Pons (tissue), 1 donor: ENCODE measurements around the gene ZNF582.
A peak's percentile ranks its signal among the peaks of the same experiment; 100 is the strongest.
"Not testable (repeated sequence)": the region's sequence is repeated elsewhere in the genome, so short reads cannot be mapped to it uniquely, and the experiment has no call there.

Source experiments
- DNase-seq: peaks from one replicate; pipeline ENCODE4 v3.0.0-alpha.2; 2016; ENCODE audit warnings: low spot score

The ZNF582 gene

GRCh38 chr19:56351208-56351607, 42.1 kb downstream of the ZNF582 start:
- DNase-seq = no peak

DNA sequence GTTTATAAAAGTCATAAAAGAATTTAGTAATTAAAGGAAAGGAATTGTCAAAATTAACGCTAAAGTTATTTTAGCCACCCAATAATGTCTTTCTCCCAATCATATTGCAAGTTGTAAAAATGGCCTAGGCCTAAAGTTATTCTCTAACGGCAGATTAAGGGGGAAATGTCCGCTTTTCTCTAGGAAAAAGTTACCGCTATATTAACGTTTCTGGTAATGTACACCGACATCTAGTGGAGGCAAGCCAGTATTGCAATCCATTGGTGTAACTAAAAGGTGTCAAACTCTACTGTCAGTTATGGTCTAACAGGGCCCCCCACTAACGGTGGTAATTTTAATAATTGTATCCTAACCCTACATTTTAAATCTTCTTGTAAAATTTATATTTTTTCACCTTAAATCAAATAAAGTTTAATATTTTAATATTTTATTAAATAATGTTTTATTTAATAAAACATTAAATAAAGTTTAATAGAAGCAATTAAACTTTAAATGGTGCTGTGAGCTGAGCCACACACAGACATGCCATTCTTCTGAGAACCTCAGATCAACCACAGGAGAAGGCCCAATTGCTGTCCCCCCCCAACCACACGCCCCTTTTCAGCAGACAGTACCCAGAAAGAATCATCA, 42.8 kb downstream of the ZNF582 start:
- DNase-seq = peak; percentile 17

DNA sequence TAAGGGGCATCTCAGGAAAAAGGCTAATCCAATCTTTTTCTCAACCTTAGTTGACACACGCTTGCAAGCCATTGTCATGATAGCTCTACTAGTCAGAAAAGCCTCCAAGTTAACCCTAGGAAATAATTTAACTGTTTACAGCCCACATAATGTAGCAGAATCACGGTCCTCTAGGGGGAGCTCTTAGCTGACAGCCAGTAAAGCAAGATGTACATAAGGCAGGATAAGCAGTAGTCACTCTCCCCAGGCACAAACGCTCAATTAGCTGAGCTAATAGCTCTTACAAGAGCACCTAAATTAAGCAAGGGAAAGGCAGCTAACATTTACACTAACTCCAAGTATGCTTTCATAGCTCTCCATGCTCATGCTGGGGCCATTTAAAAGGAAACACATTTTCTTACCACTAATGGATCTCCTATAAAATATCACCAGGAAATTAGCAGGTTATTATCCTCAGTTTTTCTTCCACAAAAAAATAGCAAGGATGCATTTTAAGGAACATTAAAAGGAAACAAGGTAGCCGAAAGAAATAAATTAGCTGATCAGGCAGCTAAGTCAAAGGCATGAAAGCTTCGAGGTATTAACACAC, 45.0 kb downstream of the ZNF582 start:
- no peak for DNase-seq

GRCh38 chr19:56347163-56347778, 46.1 kb downstream of the ZNF582 start:
- DNase-seq = no peak

DNA sequence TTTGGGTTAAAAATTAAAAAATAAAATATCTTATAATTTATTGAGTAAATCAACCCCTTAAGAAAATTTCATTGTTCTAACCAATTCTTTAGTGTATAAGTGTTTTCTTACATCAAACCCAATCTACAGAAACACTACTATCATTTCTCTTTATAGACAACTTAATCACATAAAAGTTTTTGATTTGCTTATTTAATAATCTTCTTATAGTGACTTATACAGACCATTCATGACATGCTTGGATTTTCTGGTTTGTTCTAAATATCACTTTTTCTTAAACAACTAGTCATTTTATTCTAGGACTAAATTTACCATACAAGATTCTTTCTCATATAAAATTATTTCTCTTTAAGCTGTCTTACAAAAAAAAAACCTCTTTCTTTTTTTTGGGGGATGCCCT, 51.4 kb downstream of the ZNF582 start:
- DNase-seq = no peak

DNA sequence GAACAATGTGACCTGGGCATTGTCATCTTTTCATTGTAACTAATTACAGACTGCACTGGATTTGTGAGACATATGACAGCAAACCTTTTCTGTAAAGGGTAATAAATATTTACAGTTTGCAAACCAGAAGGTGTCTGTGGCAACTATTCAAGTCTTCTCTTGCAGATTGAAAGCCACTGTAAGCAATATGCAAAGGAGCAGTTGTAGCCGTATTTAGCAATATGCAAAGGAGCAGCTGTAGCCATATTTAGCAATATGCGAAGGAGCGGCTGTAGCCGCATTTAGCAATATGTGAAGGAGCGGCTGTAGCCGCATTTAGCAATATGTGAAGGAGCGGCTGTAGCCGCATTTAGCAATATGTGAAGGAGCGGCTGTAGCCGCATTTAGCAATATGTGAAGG, 54.3 kb downstream of the ZNF582 start:
- not testable (repeated sequence) for DNase-seq

- DNase-seq = not testable (repeated sequence)
Measured at GRCh38 chr19:56337077-56337476, 56.3 kb downstream of the ZNF582 start.

DNA sequence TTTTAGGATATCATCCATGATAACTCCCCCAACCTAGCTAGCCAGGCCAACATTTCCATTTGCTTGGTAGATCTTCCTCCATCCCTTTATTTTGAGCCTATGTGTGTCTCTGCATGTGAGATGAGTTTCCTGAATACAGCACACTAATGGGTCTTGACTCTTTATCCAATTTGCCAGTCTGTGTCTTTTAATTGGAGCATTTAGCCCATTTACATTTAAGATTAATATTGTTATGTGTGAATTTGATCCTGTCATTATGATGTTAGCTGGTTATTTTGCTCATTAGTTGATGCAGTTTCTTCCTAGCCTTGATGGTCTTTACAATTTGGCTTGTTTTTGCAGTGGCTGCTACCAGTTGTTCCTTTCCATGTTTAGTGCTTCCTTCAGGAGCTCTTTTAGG, 58.0 kb downstream of the ZNF582 start:
- not testable (repeated sequence) for DNase-seq

- peak; percentile 43 for DNase-seq
Measured at GRCh38 chr19:56333506-56333905, 59.8 kb downstream of the ZNF582 start.
